ENCODE data around the gene PTGDR.

PTGDR gene

GRCh38 chr14:52267501-52268278 is at the start of gene PTGDR:
TSS of gene PTGDR (plus strand) at chr14:52267698. CDS start at chr14:52267815, 117 bp downstream.
- peak; percentile 60 for DNase-seq

GRCh38 chr14:52219488-52220084 is 47.9 kb upstream of the PTGDR start:
- DNase-seq: no peak

GRCh38 chr14:52220924-52221811 is 46.3 kb upstream of the PTGDR start:
- DNase-seq: no peak

DNA sequence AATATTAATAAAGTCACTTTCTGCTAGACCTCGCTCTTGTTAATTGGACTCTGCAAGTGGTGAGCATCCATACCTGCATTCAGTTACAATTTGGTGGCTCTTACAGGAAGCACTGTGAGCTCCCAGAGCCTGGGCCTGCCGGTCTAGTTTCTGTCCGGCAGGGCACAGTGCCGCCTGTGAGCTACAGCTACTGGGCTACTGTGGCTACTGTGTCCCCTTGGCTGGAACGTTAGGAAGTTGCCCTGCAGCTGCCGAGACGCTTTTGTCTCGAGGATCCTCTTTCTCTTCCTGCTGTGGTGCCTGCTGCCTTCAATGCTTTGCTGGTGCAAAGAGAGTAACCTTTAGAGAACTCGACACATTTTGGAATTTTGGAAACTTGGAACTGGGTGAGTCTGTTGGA is 44.6 kb upstream of the PTGDR start:
- no peak for DNase-seq

DNA sequence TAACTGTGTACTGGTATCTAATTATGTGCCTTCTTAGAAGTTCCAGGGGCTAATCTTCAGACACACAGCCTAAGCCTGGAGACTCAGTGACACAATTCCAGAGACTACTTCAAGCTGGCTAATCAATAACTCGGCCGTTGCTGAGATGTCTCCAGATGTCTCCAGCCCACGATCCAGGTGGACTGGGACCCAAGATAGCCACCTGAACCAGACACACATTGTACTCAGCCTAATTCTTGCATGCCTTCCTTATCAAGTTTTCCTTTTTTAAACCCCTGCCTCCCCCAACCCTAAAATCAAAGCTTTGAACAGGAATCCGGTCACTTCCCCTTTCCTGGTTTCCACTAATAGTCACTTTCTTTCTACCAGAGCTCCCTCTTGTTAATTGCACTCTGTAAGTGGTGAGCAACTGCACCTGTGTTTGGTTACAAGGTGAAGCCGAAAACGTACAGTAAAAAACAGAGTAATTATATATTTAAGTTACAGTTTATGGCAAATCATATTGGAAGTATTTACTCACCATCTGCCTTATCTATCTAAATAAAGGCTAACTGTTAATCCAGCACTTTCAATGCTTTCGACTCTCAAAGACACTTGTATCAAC is 39.8 kb upstream of the PTGDR start:
- DNase-seq: no peak

GRCh38 chr14:52233693-52234092 is 33.8 kb upstream of the PTGDR start:
- DNase-seq: no peak

GRCh38 chr14:52235434-52235833 is 32.1 kb upstream of the PTGDR start:
- DNase-seq: no peak

DNA sequence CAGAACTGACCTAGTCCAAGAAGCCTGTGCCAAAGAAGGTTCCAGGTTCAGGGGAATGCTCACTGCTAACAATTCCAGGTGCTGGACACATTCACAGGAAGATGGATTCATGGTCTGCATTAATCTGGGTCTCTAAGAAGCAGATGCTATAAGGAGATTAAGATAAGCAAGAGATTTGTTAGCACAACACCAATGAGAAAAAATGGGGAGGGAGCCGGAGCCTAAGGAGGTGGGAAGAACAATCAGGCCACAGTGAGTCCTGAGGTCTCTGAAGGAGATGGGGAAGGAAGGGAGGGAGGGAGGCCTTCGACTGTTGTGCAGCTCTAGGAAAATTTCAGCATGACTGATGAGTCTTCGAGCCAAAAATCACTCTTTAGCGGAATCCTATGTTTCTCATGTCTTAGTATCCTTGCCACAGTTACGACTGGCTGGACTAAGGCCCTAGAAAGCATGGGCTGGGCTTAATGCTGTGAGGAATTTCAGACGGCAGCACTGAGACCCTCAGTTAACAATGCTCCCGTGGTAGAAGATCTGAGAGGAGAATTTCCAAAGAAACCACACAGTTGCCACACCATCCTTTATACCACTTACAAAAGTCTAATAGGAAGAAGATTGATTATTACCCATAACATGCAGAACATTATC is 31.5 kb upstream of the PTGDR start:
- DNase-seq: no peak

DNA sequence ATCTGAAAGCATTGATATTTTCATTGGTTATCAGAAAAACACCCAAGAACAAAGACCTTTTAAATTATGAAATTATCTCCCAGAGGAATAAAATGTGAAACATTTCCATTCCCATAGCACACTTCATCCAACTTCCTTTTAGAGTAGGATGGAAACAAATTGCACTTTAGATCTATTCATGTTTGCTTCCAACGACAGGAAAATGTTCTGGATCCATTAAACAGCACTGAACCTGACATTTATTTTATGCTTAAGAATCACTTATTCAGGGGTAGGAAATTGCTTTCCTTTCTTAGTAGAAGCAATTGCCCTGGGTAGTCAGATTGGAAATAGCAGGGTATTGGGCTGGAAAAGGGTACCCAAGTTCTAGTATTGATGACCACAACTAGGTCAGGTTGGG is 28.8 kb upstream of the PTGDR start:
- no peak for DNase-seq

- DNase-seq: no peak
Observed at GRCh38 chr14:52240623-52241022, 26.9 kb upstream of the PTGDR start.

DNA sequence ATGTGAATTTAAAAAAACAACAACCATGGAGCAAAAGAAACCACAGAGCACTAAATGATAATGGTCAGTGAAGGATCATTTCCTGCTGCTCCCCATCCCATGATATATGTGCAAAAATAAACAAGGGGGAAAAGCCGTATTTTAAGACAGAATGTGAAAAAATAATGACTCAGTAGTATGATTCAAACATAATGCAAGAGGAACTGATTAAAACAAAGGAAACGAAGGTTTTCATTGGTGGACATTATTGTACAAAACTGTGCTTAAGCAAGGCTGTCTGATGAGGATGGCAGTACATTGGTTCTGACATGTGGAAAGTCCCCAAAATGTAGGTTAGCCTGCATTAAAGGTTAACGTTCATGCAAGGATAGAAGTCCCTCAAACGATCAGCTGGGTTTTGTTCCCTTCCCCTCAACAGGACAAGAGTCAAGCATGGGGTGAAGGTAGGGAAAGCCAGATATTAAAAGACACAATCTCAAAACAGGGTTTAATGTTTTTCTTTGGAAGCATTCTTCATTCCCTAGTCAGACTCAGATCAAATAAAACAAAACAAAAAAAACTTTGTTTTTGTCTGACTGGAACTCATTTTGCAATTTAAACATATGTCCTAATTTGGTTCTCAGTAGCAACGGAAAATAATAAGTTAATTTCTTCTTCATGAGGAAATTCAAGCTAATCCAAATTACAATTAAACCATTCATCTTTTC is 26.3 kb upstream of the PTGDR start:
- DNase-seq: no peak

DNA sequence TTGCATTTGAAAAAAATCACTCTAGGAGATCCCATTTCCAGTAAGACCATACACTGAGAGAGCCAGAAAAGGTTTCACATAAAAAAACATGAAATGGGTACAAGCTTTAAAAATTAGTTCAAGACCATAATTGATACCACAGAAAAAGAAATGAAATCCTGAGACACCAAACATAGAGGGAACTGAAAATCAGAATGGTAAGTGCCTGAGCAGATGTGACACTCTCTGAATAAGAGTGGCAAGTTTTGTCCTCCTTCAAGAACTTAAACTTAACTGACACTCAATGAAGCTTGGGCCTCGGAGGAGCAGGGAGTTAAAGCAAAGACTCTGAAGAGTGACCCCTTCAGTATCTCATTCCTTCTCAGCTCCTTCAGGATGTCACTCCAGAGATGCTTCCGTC is 23.2 kb upstream of the PTGDR start:
- DNase-seq: no peak

GRCh38 chr14:52244997-52245396 is 22.5 kb upstream of the PTGDR start:
- no peak for DNase-seq

DNA sequence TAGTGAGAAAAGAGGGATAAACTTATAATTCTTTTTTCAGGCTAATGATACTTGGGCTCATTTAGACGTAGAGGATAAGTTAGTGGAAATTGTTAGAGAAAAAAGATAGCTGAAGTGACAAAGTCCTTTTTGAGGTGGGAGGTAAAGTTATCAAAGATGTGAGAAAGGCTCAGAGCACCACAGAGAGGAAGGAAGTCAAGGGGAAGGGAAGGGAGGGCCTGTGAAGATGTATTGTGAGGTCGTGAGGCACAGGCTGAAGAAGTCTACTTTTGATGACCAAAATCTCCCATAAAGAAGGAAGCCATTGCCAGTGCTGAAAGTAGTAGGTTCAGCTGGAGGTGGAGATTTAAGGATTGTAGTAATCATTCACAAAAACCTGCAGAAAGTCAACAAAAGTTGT is 19.4 kb upstream of the PTGDR start:
- no peak for DNase-seq

- no peak for DNase-seq
Observed at GRCh38 chr14:52251724-52252123, 15.8 kb upstream of the PTGDR start.

DNA sequence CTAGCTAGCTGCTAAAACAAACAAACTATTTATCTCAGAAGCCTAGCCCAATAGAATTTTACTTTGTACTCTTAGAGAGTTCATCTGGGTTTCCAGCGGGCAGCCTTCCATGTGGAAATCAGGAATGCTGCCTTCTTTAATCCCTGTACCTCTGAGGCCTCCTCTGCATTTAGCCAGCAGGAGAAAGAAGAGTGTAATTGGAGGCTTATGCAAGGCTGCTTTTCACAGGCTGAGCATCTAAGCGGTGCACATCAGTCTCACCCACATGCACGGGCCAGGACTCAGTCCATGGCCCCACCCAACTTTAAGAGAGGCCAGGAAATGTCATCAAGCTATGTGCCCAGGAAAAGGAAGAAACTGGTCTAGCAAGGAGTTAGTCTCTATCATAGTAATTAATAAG is 14.0 kb upstream of the PTGDR start:
- no peak for DNase-seq

- no peak for DNase-seq
Observed at GRCh38 chr14:52254086-52254485, 13.4 kb upstream of the PTGDR start.

- no peak for DNase-seq
Observed at GRCh38 chr14:52258783-52259182, 8.7 kb upstream of the PTGDR start.

DNA sequence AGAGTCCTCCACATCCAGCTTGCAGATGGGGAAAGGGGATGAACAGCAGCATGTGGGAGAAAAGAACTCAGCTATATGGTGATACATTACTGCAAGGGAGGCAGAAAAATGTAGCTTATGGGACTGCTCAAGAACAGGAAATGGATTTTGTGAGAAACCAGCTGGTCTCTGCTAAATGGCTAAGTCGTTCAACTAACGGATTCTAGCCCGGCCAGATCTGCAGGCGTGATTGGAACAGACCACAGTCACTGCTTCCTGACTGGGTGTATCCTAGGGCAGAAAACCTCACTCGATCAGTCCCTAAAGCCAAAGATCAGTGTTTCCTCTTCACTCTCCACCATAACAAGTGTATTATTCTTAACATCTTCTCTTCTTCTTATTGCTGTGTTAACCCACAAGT is 8.1 kb upstream of the PTGDR start:
- no peak for DNase-seq

DNA sequence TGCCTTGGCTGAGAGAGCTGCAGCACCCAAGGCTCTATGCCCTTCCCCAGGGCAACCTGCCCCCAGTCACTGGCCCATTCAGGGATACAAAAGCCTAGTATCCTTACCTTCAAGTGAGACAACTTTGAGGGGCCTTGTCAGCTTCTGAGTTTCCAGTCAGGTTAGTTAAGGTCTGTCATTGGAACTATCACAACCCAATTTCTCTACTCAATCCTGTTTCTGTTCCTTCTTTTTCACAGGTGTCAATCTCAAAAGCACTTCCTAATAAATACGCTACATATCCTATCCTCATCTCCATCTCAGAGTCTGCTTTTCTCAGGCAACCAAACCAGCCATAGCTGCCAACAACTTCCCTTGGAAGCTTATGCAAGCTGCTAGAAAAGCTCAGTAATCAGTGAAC is 4.9 kb upstream of the PTGDR start:
- no peak for DNase-seq

DNA sequence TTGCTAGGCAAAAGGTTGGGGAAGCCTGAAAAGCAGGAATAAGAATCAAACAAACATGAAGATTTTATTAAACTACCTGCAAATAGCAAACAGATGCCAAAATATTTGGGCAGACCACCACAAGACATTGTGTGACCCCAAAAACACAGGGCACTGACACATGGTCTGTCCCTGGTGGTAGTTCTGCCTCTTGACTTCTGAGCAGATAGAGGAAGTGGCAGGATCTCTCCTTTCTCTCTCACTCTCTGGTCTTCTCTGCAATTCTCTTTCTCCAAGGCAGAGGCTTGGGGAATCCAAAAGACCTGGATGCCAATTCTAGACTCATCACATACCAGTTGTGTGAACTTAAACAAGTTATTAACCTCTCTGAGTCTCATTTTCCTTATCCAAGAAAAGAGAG is 4.3 kb upstream of the PTGDR start:
- DNase-seq: no peak

GRCh38 chr14:52265253-52265652 is 2.2 kb upstream of the PTGDR start:
- peak; percentile 58 for DNase-seq

All from hematopoietic multipotent progenitor cell treated with erythropoietin and hydrocortisone succinate and interleukin-3 and kit ligand, for 8 days (in vitro differentiated cells).